HG02571 (cell line): Measurements from ENCODE around the gene SP3.

Experiments used
- ATAC-seq: cut with Tn5 transposase; IDR thresholded peaks from one replicate; pipeline ENCODE4 v1.9.1; 2021; ENCODE audit warnings: mild to moderate bottlenecking, moderate library complexity; ENCODE audit not compliant: unreplicated experiment

Gene SP3

DNA sequence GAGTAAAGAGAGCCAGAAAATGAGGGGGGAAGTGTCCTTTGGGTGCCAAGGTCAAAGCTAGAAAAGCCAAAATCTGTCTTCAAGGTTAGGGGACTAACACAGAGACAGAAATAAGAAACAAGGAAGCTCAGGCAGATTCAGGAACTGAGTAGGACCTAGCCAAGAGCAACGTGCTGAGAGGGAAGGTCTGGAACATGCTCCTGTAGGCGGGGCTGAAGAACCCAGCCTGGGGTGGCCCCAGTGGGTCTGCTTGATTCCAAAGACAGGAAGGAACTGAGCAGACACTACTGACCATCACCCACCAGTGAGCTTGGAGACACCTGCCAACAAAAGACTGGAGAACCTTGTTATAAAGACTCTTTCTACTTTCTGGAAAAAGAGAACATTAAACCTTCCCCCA, 105.1 kb downstream of the SP3 start:
- ATAC-seq = no peak

DNA sequence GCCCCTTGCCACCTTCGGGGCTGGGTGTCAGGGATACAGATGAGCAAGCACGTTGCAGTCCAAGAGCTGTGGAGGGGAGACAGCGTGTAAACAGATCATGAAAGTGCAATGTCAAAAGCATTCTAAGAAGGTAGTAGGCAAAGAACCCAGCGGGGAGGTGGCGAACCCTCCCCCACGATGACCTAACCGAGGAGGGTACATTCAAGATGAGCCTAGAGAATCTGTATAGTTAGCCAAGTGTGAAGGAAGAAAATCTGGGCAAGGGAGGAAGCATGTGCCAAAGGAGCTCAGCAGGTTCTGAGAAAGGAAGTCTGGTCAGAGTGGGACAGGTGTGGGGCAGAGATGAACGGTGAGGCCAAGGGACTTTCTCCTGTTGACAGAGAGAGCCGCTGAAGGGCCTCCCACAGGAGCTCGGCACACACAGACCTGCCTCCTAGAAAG, 106.9 kb downstream of the SP3 start:
- no peak for ATAC-seq
